Small intestine (tissue), 7 donors: ENCODE results near the gene HID1. TPM values are rescaled to one million over a fixed set of nuclear protein-coding genes. Genes with fewer than 3 reads are reported as not detected.

ENCODE experiments used
- DNase-seq, 2 donors: peaks; one replicate each; pipeline versions ENCODE4 v3.0.0 to v3.0.0-alpha.2; 2013
- FAIRE-seq: peaks from 2 replicates; lab custom pipeline; 2012; peaks lifted over from hg19 to GRCh38; lab: Jason Lieb, UNC
- H3K27ac ChIP-seq, 3 donors: one replicate each; pipeline ENCODE4 v1.5.1; 2013; ENCODE audit warnings: low read length in 2 of 3, mild to moderate bottlenecking in 2 of 3, control low read depth in 1 of 3, inconsistent platforms in 1 of 3, low read depth in 1 of 3, moderate library complexity in 1 of 3
- H3K27me3 ChIP-seq, 3 donors: one replicate each; pipeline ENCODE4 v1.6.1; 2013; ENCODE audit warnings: low read length in 3 of 3, inconsistent platforms in 1 of 3; ENCODE audit not compliant: control insufficient read depth in 3 of 3, insufficient read depth in 3 of 3
- H3K36me3 ChIP-seq, 3 donors: one replicate each; pipeline ENCODE4 v1.6.1; 2013; ENCODE audit warnings: low read length in 3 of 3, inconsistent platforms in 1 of 3, low read depth in 1 of 3, mild to moderate bottlenecking in 1 of 3, moderate library complexity in 1 of 3; ENCODE audit not compliant: control insufficient read depth in 3 of 3, insufficient read depth in 2 of 3
- H3K4me1 ChIP-seq, 3 donors: one replicate each; pipeline ENCODE4 v1.6.1; 2013; ENCODE audit warnings: low read length in 2 of 3, inconsistent platforms in 1 of 3, low read depth in 1 of 3, mild to moderate bottlenecking in 1 of 3, moderate library complexity in 1 of 3; ENCODE audit not compliant: control insufficient read depth in 3 of 3, insufficient read depth in 2 of 3
- H3K4me3 ChIP-seq, 3 donors: one replicate each; pipeline ENCODE4 v1.5.1; 2013; ENCODE audit warnings: low read length in 3 of 3, control low read depth in 1 of 3, inconsistent platforms in 1 of 3, low read depth in 1 of 3, mild to moderate bottlenecking in 1 of 3, moderate library complexity in 1 of 3
- H3K9me3 ChIP-seq, 2 donors: one replicate each; pipeline ENCODE4 v1.6.1; 2013; ENCODE audit warnings: low read depth in 1 of 2, low read length in 1 of 2; ENCODE audit not compliant: control insufficient read depth in 2 of 2, insufficient read depth in 1 of 2
- WGBS, 3 donors: extraction: QIAGEN DNeasy Blood & Tissue Kit; methylation state at CpG; one replicate each; pipeline ENCODE4 v1.1.7; 2013; 5-methylcytosine and 5-hydroxymethylcytosine counted together
- polyA plus RNA-seq, 4 donors: library from polyadenylated mRNA; stranded (reverse) in 3 of 4; unstranded in 1 of 4; fragments of 200-250 nt in 3 of 4; fragments of 120-200 nt in 1 of 4; gene quantifications; one replicate each; pipeline versions ENCODE4 v1.2.1 to v1.2.3, GENCODE V29; 2013
- donor health status: healthy with polysubstance abuse.
- donor health status: control.
- donor health status: control.
- donor health status: Bipolar disorder and iron deficiency.
- donor health status: healthy.

Gene HID1
- polyA plus RNA-seq, 4 donors, result 37.0 to 60.4 (median 40.6) TPM

- WGBS, 3 donors, result 83 to 86% (median 86%) methylated on average over 17 of the region's 17 CpGs
- Histone ChIP-seq H3K9me3 (no peaks in the 10 kb centered on the region), H3K4me1 (peaks cover 3 to 13% (median 6%) of the 10 kb centered on the region in 3 donors), H3K4me3 (no peak overlapping the region), H3K36me3 (no peaks in the 10 kb centered on the region), H3K27ac (no peak overlapping the region), H3K27me3 (no peaks in the 10 kb centered on the region)
- no peak for FAIRE-seq
- no peak for DNase-seq
Observed at GRCh38 chr17:74979408-74980146, 7.0 kb upstream of the HID1 start.

- no peak for FAIRE-seq
- H3K27me3 ChIP-seq, result peaks cover 0 to 2% (median 0%) of the 10 kb centered on the region in 3 donors
- WGBS, 3 donors, result 79 to 86% (median 79%) methylated on average over 3 of the region's 3 CpGs
- peaks cover 3 to 22% (median 6%) of the 10 kb centered on the region in 3 donors for H3K4me1 ChIP-seq
- no peak overlapping the region for H3K4me3 ChIP-seq
- H3K27ac ChIP-seq, result no peak overlapping the region
- no peak for DNase-seq
- no peaks in the 10 kb centered on the region for H3K36me3 ChIP-seq
- H3K9me3 ChIP-seq, result no peaks in the 10 kb centered on the region
Observed at GRCh38 chr17:74978240-74978639, 5.7 kb upstream of the HID1 start.

GRCh38 chr17:74977802-74978201 lies 5.2 kb upstream of the HID1 start:
- no peak for DNase-seq
- Histone ChIP-seq H3K4me1 (peaks cover 3 to 26% (median 6%) of the 10 kb centered on the region in 3 donors), H3K9me3 (no peaks in the 10 kb centered on the region), H3K36me3 (no peaks in the 10 kb centered on the region), H3K27me3 (peaks cover 0 to 7% (median 0%) of the 10 kb centered on the region in 3 donors), H3K4me3 (no peak overlapping the region), H3K27ac (no peak overlapping the region)
- FAIRE-seq, result no peak
- 94 to 97% (median 96%) methylated on average over 3 of the region's 3 CpGs for WGBS, 3 donors

- WGBS, 3 donors, result 58 to 71% (median 71%) methylated on average over 4 of the region's 4 CpGs
- Histone ChIP-seq H3K36me3 (no peaks in the 10 kb centered on the region), H3K27ac (no peak overlapping the region), H3K27me3 (peaks cover 0 to 14% (median 0%) of the 10 kb centered on the region in 3 donors), H3K9me3 (no peaks in the 10 kb centered on the region), H3K4me1 (peaks cover 0 to 29% (median under 1%) of the 10 kb centered on the region in 3 donors), H3K4me3 (no peak overlapping the region)
- DNase-seq, result no peak
- no peak for FAIRE-seq
Observed at GRCh38 chr17:74975943-74976342, 3.4 kb upstream of the HID1 start.

- WGBS, 3 donors, result 15 to 18% (median 15%) methylated on average over 17 of the region's 17 CpGs
Observed at GRCh38 chr17:74972973-74973328, 392 bp upstream of the HID1 start.

GRCh38 chr17:74971842-74972106 lies 785 bp downstream of the HID1 start:
- H3K9me3 ChIP-seq, result no peaks in the 10 kb centered on the region
- H3K36me3 ChIP-seq, result peaks cover 0 to 4% (median 0%) of the 10 kb centered on the region in 3 donors
- FAIRE-seq, result no peak
- DNase-seq, result no peak
- peaks cover 0 to 14% (median 0%) of the 10 kb centered on the region in 3 donors for H3K27me3 ChIP-seq
- peaks cover 0 to 46% (median 6%) of the 10 kb centered on the region in 3 donors for H3K4me1 ChIP-seq
- peak overlapping the region in 2 of 3 donors; percentile 68 to 71 for H3K4me3 ChIP-seq
- WGBS, 3 donors, result 3 to 25% (median 15%) methylated on average over 5 to 9 of the region's 9 CpGs
- H3K27ac ChIP-seq, result peak overlapping the region; percentile 27 to 84 (median 70)

More at GRCh38 chr17:74972973-74973328, 392 bp upstream of the HID1 start:
- H3K4me3 ChIP-seq, result peak overlapping the region; percentile 45 to 71 (median 68)
- DNase-seq (no peak), FAIRE-seq (no peak)
- no peaks in the 10 kb centered on the region for H3K9me3 ChIP-seq
- H3K27me3 ChIP-seq, result peaks cover 0 to 14% (median 0%) of the 10 kb centered on the region in 3 donors
- H3K4me1 ChIP-seq, result peaks cover 0 to 46% (median 6%) of the 10 kb centered on the region in 3 donors
- peaks cover 0 to 4% (median 0%) of the 10 kb centered on the region in 3 donors for H3K36me3 ChIP-seq
- H3K27ac ChIP-seq, result peak overlapping the region in 2 of 3 donors; percentile 76 to 77

GRCh38 chr17:74971069-74971841 lies 1.3 kb downstream of the HID1 start:
- 15 to 57% (median 42%) methylated on average over 8 of the region's 8 CpGs for WGBS, 3 donors
- Histone ChIP-seq H3K4me3 (peak overlapping the region in 2 of 3 donors; percentile 68 to 71), H3K4me1 (peaks cover 0 to 46% (median 6%) of the 10 kb centered on the region in 3 donors), H3K27me3 (peaks cover 0 to 14% (median 0%) of the 10 kb centered on the region in 3 donors), H3K36me3 (peaks cover 0 to 6% (median 0%) of the 10 kb centered on the region in 3 donors), H3K27ac (peak overlapping the region; percentile 27 to 84 (median 70)), H3K9me3 (no peaks in the 10 kb centered on the region)
- FAIRE-seq, result no peak
- no peak for DNase-seq

- FAIRE-seq (no peak), DNase-seq (no peak)
- Histone ChIP-seq H3K27ac (peak overlapping the region in 2 of 3 donors; percentile 70 to 84), H3K4me1 (peaks cover 0 to 44% (median 6%) of the 10 kb centered on the region in 3 donors), H3K36me3 (peaks cover 0 to 6% (median 0%) of the 10 kb centered on the region in 3 donors), H3K4me3 (no peak overlapping the region), H3K27me3 (peaks cover 0 to 14% (median 0%) of the 10 kb centered on the region in 3 donors), H3K9me3 (no peaks in the 10 kb centered on the region)
- 57 to 64% (median 61%) methylated on average over 3 of the region's 3 CpGs for WGBS, 3 donors
Observed at GRCh38 chr17:74970395-74970794, 2.2 kb downstream of the HID1 start.
